Measurements from ENCODE around the gene BANP.
"Not testable (repeated sequence)": the region's sequence is repeated elsewhere in the genome, so short reads cannot be mapped to it uniquely, and the experiment has no call there.

The BANP gene

GRCh38 chr16:87966685-87967185, 15.5 kb downstream of the BANP start:
- DNase-seq = peak; percentile 14

- peak; percentile 10 for DNase-seq
Measured at GRCh38 chr16:87968541-87968940, 17.3 kb downstream of the BANP start.

GRCh38 chr16:87970186-87970585, 19.0 kb downstream of the BANP start:
- peak; percentile 96 for DNase-seq

- DNase-seq = no peak
Measured at GRCh38 chr16:87971933-87972332, 20.7 kb downstream of the BANP start.

- DNase-seq = no peak
Measured at GRCh38 chr16:87973717-87974116, 22.5 kb downstream of the BANP start.

GRCh38 chr16:87974178-87974577, 22.9 kb downstream of the BANP start:
- DNase-seq = no peak

- no peak for DNase-seq
Measured at GRCh38 chr16:87976665-87977064, 25.4 kb downstream of the BANP start.

- no peak for DNase-seq
Measured at GRCh38 chr16:87978127-87978526, 26.9 kb downstream of the BANP start.

- DNase-seq = no peak
Measured at GRCh38 chr16:87979352-87979751, 28.1 kb downstream of the BANP start.

GRCh38 chr16:87979911-87980630, 28.8 kb downstream of the BANP start:
- not testable (repeated sequence) for DNase-seq

GRCh38 chr16:87981376-87981775, 30.1 kb downstream of the BANP start:
- not testable (repeated sequence) for DNase-seq

GRCh38 chr16:87982581-87983041, 31.4 kb downstream of the BANP start:
- DNase-seq = no peak

- DNase-seq = not testable (repeated sequence)
Measured at GRCh38 chr16:87983072-87983736, 32.0 kb downstream of the BANP start.

- DNase-seq = not testable (repeated sequence)
Measured at GRCh38 chr16:87983737-87984097, 32.5 kb downstream of the BANP start.

- not testable (repeated sequence) for DNase-seq
Measured at GRCh38 chr16:87984180-87984579, 32.9 kb downstream of the BANP start.

GRCh38 chr16:87984632-87985267, 33.5 kb downstream of the BANP start:
- DNase-seq = no peak

- not testable (repeated sequence) for DNase-seq
Measured at GRCh38 chr16:87985493-87985892, 34.3 kb downstream of the BANP start.

- DNase-seq = peak; percentile 54
Measured at GRCh38 chr16:87986361-87986849, 35.2 kb downstream of the BANP start.

GRCh38 chr16:87988596-87988995, 37.4 kb downstream of the BANP start:
- DNase-seq = not testable (repeated sequence)

- DNase-seq = not testable (repeated sequence)
Measured at GRCh38 chr16:87990254-87990653, 39.0 kb downstream of the BANP start.

- DNase-seq = not testable (repeated sequence)
Measured at GRCh38 chr16:87992142-87992541, 40.9 kb downstream of the BANP start.

- DNase-seq = no peak
Measured at GRCh38 chr16:87993901-87994300, 42.7 kb downstream of the BANP start.

GRCh38 chr16:87995644-87996043, 44.4 kb downstream of the BANP start:
- DNase-seq = no peak
